GM18867 (cell line): Measurements from ENCODE around the gene ADAMTS2.
"Not testable (repeated sequence)": the region's sequence is repeated elsewhere in the genome, so short reads cannot be mapped to it uniquely, and the experiment has no call there.

ENCODE experiments used
- ATAC-seq: cut with Tn5 transposase; IDR thresholded peaks from one replicate; pipeline ENCODE4 v1.9.1; 2021; ENCODE audit warnings: mild to moderate bottlenecking, moderate library complexity; ENCODE audit not compliant: unreplicated experiment

ADAMTS2 gene

GRCh38 chr5:179298181-179298993 is 46.9 kb downstream of the ADAMTS2 start:
- ATAC-seq, result no peak

DNA sequence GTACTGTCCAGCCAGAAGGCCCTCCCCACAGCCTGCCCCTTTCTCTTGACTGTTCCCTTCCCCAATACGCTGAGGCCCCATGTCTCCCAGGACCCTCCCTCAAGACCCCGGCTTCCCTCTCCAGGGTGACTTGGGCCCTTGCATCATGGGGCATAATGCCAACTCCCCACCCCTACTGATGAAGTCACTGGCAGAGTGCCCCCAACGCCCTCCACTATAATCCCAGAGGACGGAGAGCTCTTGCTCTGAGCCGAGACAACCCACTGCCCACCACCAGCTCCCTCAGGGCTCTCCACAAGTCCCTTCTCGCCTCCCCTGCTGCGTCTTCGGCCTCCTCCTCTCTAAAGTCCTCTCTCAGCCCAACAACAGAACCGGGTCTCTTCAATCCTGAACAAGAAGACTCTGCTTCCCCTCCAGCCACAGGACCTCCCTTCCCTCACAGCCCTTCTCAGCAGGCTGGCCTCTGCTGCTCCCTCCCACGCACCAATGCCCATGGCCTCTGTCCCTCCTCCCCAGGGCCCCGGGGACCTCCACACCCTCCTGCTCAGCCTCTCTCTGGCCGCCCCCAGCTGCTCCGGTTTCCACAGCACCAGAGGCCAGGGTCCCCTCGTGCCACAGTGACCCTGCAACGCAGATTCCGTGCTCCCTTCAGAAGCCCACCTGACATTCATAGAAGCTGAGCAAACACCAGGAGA is 47.6 kb downstream of the ADAMTS2 start:
- ATAC-seq, result no peak

- ATAC-seq, result no peak
These were observed 48.2 kb downstream of the ADAMTS2 start for GRCh38 chr5:179297026-179297425.

- no peak for ATAC-seq
These were observed 49.0 kb downstream of the ADAMTS2 start for GRCh38 chr5:179296150-179296821.

DNA sequence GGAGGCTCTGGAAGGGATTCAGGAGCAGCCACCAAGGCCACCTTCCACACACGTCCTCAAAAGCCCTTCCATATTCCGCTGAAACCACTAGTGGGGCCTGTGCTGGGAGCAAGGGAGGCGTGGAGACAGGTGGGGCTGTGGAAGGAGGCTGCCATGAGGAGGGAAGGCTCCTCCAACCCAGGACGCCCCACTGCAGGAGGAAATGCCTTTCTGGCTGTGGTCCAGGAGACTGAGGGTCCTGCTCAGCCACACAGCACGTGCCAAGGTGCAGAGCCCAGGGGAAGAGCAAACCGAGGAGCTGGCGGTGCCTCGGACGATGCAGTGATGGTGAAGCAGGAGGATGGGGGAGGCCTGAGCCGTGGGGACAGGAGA is 49.5 kb downstream of the ADAMTS2 start:
- ATAC-seq, result no peak

- ATAC-seq, result no peak
These were observed 50.1 kb downstream of the ADAMTS2 start for GRCh38 chr5:179294891-179295777.

GRCh38 chr5:179294131-179294780 is 51.0 kb downstream of the ADAMTS2 start:
- no peak for ATAC-seq

- ATAC-seq, result no peak
These were observed 52.3 kb downstream of the ADAMTS2 start for GRCh38 chr5:179292681-179293635.

- no peak for ATAC-seq
These were observed 53.1 kb downstream of the ADAMTS2 start for GRCh38 chr5:179292202-179292601.

DNA sequence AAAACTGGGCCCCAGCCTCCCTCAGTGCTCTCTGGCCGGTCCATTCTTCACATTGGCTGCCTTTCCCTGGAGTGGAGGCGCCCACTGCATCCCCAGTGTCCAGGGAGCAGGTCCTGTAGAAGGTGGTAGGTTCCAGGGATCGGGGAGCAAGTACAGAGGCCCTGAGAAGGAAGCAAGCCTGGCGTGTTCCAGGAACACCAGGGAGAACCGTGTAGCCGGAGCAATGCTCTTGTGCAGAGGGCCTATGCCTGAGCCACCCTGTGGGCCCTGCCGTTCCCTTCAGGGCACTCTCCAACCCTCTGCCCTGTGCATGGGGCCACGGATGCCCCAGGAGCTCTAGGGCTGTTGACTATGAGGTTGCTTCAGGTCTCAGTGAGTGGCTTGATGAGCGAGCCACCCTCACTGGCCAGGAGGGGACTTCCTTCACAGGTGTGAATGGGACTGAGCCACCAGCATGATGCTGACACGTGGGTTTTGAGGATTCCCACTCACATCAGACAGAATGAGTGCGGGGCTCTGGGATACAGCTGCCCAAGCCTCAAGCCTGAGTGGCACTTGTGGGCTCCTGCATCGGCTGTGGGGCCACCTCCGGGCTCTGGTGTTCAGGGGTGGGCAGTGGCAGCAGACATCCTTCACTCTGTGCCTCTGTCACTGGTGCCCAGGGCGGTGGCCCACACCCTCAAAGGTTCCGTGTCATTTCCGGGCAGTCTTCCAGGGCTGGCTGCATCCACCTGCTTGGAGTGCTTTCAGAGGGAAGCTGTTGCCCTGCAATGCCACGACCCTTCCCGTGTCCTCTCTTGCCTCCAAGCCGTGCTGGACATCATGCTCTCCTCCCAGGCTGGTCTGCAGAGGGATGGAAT is 54.4 kb downstream of the ADAMTS2 start:
- no peak for ATAC-seq

DNA sequence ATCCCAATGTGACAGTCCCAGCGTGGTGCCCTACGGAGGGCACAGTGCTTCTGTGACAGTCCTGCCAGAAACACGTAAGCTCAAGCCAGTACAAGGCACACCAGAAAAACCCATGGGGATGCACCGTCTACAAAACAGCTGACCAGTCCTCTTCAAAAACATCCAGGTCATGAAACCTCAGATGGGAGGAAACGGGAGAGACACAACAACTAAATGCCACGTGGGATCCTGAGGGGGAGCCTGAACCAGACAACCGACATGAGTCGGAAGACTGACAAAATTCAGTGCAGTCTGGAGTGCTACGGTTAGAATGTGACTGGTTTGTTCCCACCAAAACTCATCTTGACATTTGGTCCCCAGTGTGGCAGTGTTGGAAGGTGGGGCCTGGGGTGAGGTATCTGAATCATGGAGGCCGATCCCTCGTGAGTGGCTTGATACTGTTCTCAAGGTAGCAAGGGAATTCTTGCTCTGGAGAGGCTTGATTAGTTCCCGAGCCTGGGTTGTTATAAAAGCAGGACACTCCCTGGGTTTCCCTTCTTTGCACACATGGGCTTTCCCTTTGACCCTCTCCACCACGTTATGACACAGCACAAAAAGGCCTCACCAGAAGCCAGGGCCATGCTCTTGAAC is 55.4 kb downstream of the ADAMTS2 start:
- no peak for ATAC-seq

- no peak for ATAC-seq
These were observed 56.5 kb downstream of the ADAMTS2 start for GRCh38 chr5:179288809-179289185.

GRCh38 chr5:179288101-179288808 is 57.0 kb downstream of the ADAMTS2 start:
- ATAC-seq, result no peak

GRCh38 chr5:179287631-179288030 is 57.6 kb downstream of the ADAMTS2 start:
- no peak for ATAC-seq

- no peak for ATAC-seq
These were observed 58.2 kb downstream of the ADAMTS2 start for GRCh38 chr5:179287071-179287470.

DNA sequence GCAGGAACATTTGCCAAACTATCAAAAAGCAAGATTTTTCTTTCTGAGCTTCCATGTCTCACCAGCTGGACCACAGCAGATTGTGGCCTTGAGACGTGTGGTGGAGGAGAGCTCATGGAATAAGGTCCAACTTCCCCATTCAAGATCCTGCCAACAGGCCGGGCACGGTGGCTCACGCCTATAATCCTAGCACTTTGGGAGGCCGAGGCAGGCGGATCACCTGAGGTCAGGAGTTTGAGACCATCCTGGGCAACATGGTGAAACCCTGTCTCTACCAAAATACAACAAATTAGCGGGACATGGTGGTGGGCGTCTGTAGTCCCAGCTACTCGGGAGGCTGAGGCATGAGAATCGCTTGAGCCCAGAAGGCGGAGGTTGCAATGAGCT is 59.5 kb downstream of the ADAMTS2 start:
- ATAC-seq, result not testable (repeated sequence)
